Measurements from ENCODE around the gene NINL. TPM values are rescaled to one million over a fixed set of nuclear protein-coding genes. Genes with fewer than 3 reads are reported as not detected.
"Not testable (repeated sequence)": the region's sequence is repeated elsewhere in the genome, so short reads cannot be mapped to it uniquely, and the experiment has no call there.

Gene NINL
- total and polyA plus RNA-seq, 2 of the 8 experiments (the other 6 are each of a cell fraction or from before 2014, with no cell fraction given): 15.3 to 30.0 TPM

GRCh38 chr20:25586877-25587276, 1.5 kb upstream of the NINL start (continued):
- TF ChIP-seq CBX8 (IDR thresholded peaks at IDR 0.05; ENCODE audit: borderline replicate concordance, low read depth, low read length): no peak
- no peak for TF ChIP-seq NRF1 (IDR thresholded peaks at IDR 0.05; ENCODE audit: low read depth, low read length)

GRCh38 chr20:25583607-25584006, 1.7 kb downstream of the NINL start:
- WGBS, 2 experiments (ENCODE audit: extremely low coverage in 1 of 2, insufficient coverage in 1 of 2, insufficient read length in 1 of 2, insufficient replicate concordance in 2 of 2, low coverage in 1 of 2, low lambda C conversion rate in 2 of 2, missing lambda C conversion rate in 1 of 2): 91% methylated on average over 7 of the region's 7 CpGs; no CpG with 5 or more reads in 1 of the 2 experiments
- H3K27ac ChIP-seq (ENCODE audit: low read depth, low read length); H4K5ac ChIP-seq (ENCODE audit: insufficient read length, low read depth, low read length); H2BK12ac ChIP-seq (ENCODE audit: low read depth, low read length); H3K23me2 ChIP-seq (ENCODE audit: low read depth, low read length); H3K4ac ChIP-seq (replicated peaks; ENCODE audit: insufficient read length, low read depth, low read length); DNase-seq (ENCODE audit: low read depth in 1 of 2, low spot score in 2 of 2); H3K4me1 ChIP-seq (replicated peaks in 1 of 4; ENCODE audit: control insufficient read depth in 3 of 4, insufficient read depth in 4 of 4, low read length in 3 of 4); H3K9me3 ChIP-seq (ENCODE audit: insufficient read depth in 2 of 2, low read depth in 1 of 2, low read length in 1 of 2); H3K9ac ChIP-seq (replicated peaks in 1 of 4; ENCODE audit: extremely low read depth in 1 of 4, low read depth in 3 of 4, low read length in 3 of 4); H2BK15ac ChIP-seq (ENCODE audit: low read length); H3K36me3 ChIP-seq (ENCODE audit: control insufficient read depth in 2 of 4, insufficient read depth in 4 of 4, low read length in 3 of 4); CTCF ChIA-PET (ENCODE audit: partially characterized antibody); H4K8ac ChIP-seq (ENCODE audit: extremely low read depth, insufficient read depth, low read length); H2BK5ac ChIP-seq (ENCODE audit: low read depth, low read length); H3K18ac ChIP-seq (ENCODE audit: extremely low read depth, low read length); H3K4me2 ChIP-seq (ENCODE audit: insufficient read depth in 1 of 2, low read depth in 2 of 2, low read length in 2 of 2); H3K79me1 ChIP-seq (ENCODE audit: low read depth, low read length); H3K14ac ChIP-seq (ENCODE audit: insufficient read length); H4K91ac ChIP-seq (replicated peaks; ENCODE audit: insufficient read length, low read length); FAIRE-seq; H2BK20ac ChIP-seq (ENCODE audit: low read length); H3K56ac ChIP-seq (replicated peaks; ENCODE audit: insufficient read length, low read depth, low read length); H3K27me3 ChIP-seq (replicated peaks in 1 of 4; ENCODE audit: control insufficient read depth in 3 of 4, extremely low read depth in 1 of 4, insufficient read depth in 3 of 4, low read length in 3 of 4); H2AFZ ChIP-seq (ENCODE audit: low read length); H3K23ac ChIP-seq (ENCODE audit: insufficient read length); H2AK5ac ChIP-seq (ENCODE audit: low read depth, low read length); H3K4me3 ChIP-seq (ENCODE audit: extremely low read depth in 1 of 4, insufficient read depth in 2 of 4, low read depth in 3 of 4, low read length in 4 of 4); H2BK120ac ChIP-seq (replicated peaks; ENCODE audit: low read depth, low read length): not testable (repeated sequence)
- H3K79me2 ChIP-seq (ENCODE audit: control insufficient read depth in 1 of 2, insufficient read depth in 2 of 2, low read length in 2 of 2): peaks cover 0 to 59% of the 10 kb centered on the region in 2 experiments; a peak in 2 of 4 replicates
- POLR2A ChIA-PET (ENCODE audit: partially characterized antibody): interaction anchor here (1.2 to 2.7 kb wide), 6 partner anchors 10 to 336 kb away, joined by 3 to 19 read pairs (median 6); no protein-coding TSS in a partner anchor
- peaks cover 3 to 15% of the 10 kb centered on the region in 2 experiments for H4K20me1 ChIP-seq (replicated peaks in 1 of 2; ENCODE audit: control insufficient read depth in 1 of 2, insufficient read depth in 2 of 2, low read length in 2 of 2)
